Liver (tissue), 3 donors: Measurements from ENCODE around the gene EEFSEC.

Experiments used
- CTCF ChIP-seq: fragments of 150-350 bp; IDR thresholded peaks from 2 replicates; pipeline ENCODE4 v1.5.1; 2017; ENCODE audit warnings: improper control_type of control experiment, low read depth, low read length; ENCODE audit not compliant: missing input control
- EGR1 ChIP-seq, 2 donors: IDR thresholded peaks; 2 replicates each; pipeline ENCODE4 v1.6.1; 2016 to 2018; ENCODE audit warnings: antibody characterized with exemption in 2 of 2, low read depth in 2 of 2
- RAD21 ChIP-seq, 2 donors: IDR thresholded peaks; 2 replicates each; pipeline ENCODE4 v1.6.1; 2016; ENCODE audit warnings: antibody characterized with exemption in 2 of 2, mild to moderate bottlenecking in 2 of 2
- SP1 ChIP-seq: IDR thresholded peaks from 2 replicates; pipeline ENCODE4 v1.6.1; 2018; ENCODE audit warnings: antibody characterized with exemption, mild to moderate bottlenecking
- donor health status: healthy.
- donor health status: healthy.

DNA sequence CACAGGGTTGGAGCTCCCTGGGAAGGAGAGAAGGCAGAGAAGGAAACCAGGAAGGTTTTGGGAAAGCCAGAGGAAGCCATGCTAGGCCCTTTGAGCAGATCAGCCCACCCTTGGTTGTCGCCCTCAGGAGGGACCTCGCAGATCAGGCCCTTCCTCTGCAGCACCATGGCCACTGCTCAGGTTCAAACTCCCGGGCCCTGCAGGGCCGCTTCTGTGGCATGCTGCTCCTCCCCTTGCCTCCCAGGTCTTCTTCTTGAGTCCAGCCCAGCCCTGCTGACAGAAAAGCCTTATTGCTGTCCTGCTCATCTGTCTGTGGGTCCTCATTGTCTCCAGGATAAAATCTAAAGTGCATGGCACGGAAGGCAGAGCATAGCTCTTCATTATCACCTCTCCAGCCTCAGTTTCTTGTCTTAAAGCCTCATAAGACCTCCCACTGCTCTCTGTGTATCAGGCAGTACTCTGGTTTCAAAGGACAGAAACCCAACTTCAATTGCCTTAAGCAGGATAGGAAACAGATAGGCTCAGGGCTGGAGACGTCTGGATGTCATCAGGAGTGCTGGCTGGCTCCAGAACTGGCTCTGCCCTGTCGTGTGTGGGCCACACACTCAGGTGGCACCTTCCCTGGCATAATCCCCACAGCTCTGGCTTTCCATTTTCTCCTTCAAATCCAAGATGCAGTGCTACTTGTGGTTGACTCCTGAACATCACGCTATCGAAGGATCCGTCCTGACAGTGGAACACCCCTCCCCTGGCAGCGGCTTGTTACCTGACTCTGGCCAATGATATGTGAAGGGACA is 118.5 kb downstream of the EEFSEC start:
- TF ChIP-seq CTCF, result no peak
- no peak for TF ChIP-seq EGR1 (IDR thresholded peaks at IDR 0.05; ENCODE audit: low read depth in 2 of 2)
- TF ChIP-seq SP1, result no peak
- no peak for TF ChIP-seq RAD21 (IDR thresholded peaks at IDR 0.05)
